Tibial nerve (tissue), 4 donors: ENCODE results near the gene ATP5F1A.

ENCODE experiments used
- CTCF ChIP-seq, 5 experiments: fragments of 200-600 bp in 3 of 5; fragments of 450-650 bp in 2 of 5; sonication (generic) in 3 of 5; IDR thresholded peaks; one replicate each; pipeline ENCODE4 v1.5.1; 2016 to 2019; ENCODE audit warnings: antibody characterized with exemption in 5 of 5, mild to moderate bottlenecking in 3 of 5, moderate library complexity in 2 of 5
- EP300 ChIP-seq, 2 donors: sonication (generic); formaldehyde crosslinking; IDR thresholded peaks; one replicate each; pipeline ENCODE4 v1.6.1; 2017; ENCODE audit warnings: antibody characterized with exemption in 2 of 2, mild to moderate bottlenecking in 1 of 2
- POLR2A ChIP-seq, 2 donors: fragments of 450-650 bp; IDR thresholded peaks; one replicate each; pipeline ENCODE4 v1.6.1; 2017; ENCODE audit warnings: antibody characterized with exemption in 2 of 2, mild to moderate bottlenecking in 2 of 2, moderate library complexity in 2 of 2

DNA sequence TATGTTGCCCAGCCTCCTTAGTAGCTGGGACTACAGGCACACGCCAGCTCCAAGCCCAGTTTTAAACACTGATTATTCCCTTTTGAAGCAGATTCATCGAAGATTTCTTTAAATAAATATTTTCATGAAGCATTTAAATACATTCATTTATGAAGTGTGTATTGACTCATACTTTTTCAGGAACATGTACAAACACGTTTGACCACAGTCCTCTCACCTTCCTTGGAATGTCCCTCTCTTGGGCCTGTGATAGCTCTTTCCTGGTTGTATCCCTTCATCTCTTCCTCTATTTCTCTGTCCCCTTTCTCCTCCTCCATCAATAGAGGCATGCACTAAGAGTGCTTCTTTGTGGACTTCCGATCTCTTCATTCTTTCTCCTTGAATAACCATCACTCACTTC, 28.6 kb downstream of the ATP5F1A start:
- TF ChIP-seq CTCF (IDR thresholded peaks at IDR 0.05), result no peak
- TF ChIP-seq EP300 (IDR thresholded peaks at IDR 0.05), result no peak
- TF ChIP-seq POLR2A (IDR thresholded peaks at IDR 0.05), result no peak
